Thyroid gland (tissue), 4 donors: ENCODE measurements around the gene ADARB1. TPM values are rescaled to one million over a fixed set of nuclear protein-coding genes. Genes with fewer than 3 reads are reported as not detected.
A peak's percentile ranks its signal among the peaks of the same experiment; 100 is the strongest.

Experiments used
- DNase-seq, 2 donors: peaks; one replicate each; pipeline ENCODE4 v3.0.0-alpha.2; 2019
- H3K27ac ChIP-seq, 3 donors: fragments of 200-600 bp; sonication (generic); 1 replicate in 2 of 3; 2 replicates in 1 of 3; pipeline ENCODE4 v1.5.1; 2016 to 2019; ENCODE audit warnings: mild to moderate bottlenecking in 1 of 3, moderate library complexity in 1 of 3
- H3K27me3 ChIP-seq: fragments of 200-600 bp; sonication (generic); one replicate; pipeline ENCODE4 v1.5.1; 2019
- H3K36me3 ChIP-seq, 2 donors: fragments of 200-600 bp; sonication (generic); one replicate each; pipeline ENCODE4 v1.5.1; 2016 to 2019
- H3K4me1 ChIP-seq, 2 donors: fragments of 200-600 bp; sonication (generic); one replicate each; pipeline ENCODE4 v1.5.1; 2017 to 2019
- H3K4me3 ChIP-seq, 3 donors: fragments of 200-600 bp; sonication (generic); replicated peaks in 1 of 3; 1 replicate in 2 of 3; 2 replicates in 1 of 3; pipeline ENCODE4 v1.5.1; 2016; ENCODE audit warnings: mild to moderate bottlenecking in 1 of 3
- H3K9me3 ChIP-seq: fragments of 200-600 bp; sonication (generic); one replicate; pipeline ENCODE4 v1.5.1; 2017
- CTCF ChIP-seq, 6 experiments: fragments of 200-600 bp in 3 of 6; fragments of 450-650 bp in 3 of 6; sonication (generic) in 3 of 6; IDR thresholded peaks; one replicate each; pipeline ENCODE4 v1.5.1; 2016 to 2019; ENCODE audit warnings: antibody characterized with exemption in 6 of 6, mild to moderate bottlenecking in 2 of 6, inconsistent platforms in 1 of 6, moderate library complexity in 1 of 6
- POLR2A ChIP-seq, 2 donors: fragments of 450-650 bp; IDR thresholded peaks; one replicate each; pipeline ENCODE4 v1.6.1; 2017; ENCODE audit warnings: antibody characterized with exemption in 2 of 2, mild to moderate bottlenecking in 2 of 2, moderate library complexity in 1 of 2
- WGBS, 2 donors: methylation state at CpG; one replicate each; pipeline ENCODE4 v1.1.5; 2017; 5-methylcytosine and 5-hydroxymethylcytosine counted together
- intact Hi-C: fragments of 100-400 bp; cut with DNase I; formaldehyde crosslinking; loops from one replicate; pipeline ENCODE4 v1.15.1; 2023
- total RNA-seq, 4 donors: library from RNA; depleted of rRNA; stranded (reverse); fragments of >200 nt; gene quantifications; one replicate each; pipeline ENCODE4 v1.2.3, GENCODE V29; 2016

ADARB1 gene
- total RNA-seq, 4 donors from 2014 or later: 5.0 to 20.2 (median 10.1) TPM

DNA sequence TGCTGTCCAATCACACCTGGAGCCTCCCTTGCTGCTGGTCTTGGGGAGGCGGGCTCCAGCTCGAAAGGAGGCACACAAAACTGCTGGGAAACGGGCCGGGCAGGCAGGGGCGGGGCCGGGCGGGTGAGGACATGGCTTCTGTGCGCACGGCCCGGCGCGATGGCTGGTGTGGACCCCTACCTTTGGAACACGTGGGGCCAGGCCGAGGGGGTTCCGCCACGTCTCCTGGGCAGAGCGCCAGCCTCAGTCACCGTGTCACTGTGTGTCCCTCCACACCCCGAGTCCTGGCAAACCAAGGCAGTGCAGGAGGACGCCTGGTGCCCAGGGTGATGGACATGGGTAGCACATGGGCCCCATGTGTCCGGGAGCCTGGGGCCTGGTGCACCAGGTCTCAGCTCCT, 42.0 kb upstream of the ADARB1 start:
- Histone ChIP-seq H3K4me3 (no peak overlapping the region), H3K27ac (peak overlapping the region in 1 of 3 donors; percentile 36), H3K36me3 (no peaks in the 10 kb centered on the region), H3K27me3 (no peaks in the 10 kb centered on the region), H3K4me1 (peaks cover 0 to 12% of the 10 kb centered on the region in 2 donors), H3K9me3 (no peaks in the 10 kb centered on the region)
- intact Hi-C loops: no loop called here
- TF ChIP-seq CTCF (IDR thresholded peaks at IDR 0.05) (no peak), POLR2A (IDR thresholded peaks at IDR 0.05) (no peak)
- WGBS, 2 donors: 75 to 98% methylated on average over 2 to 13 of the region's 21 CpGs
- DNase-seq: no peak

- no peak overlapping the region for H3K4me3 ChIP-seq
- H3K27me3 ChIP-seq: no peaks in the 10 kb centered on the region
- peaks cover 0 to 12% of the 10 kb centered on the region in 2 donors for H3K4me1 ChIP-seq
- no peak for TF ChIP-seq CTCF (IDR thresholded peaks at IDR 0.05)
- TF ChIP-seq POLR2A (IDR thresholded peaks at IDR 0.05): no peak
- intact Hi-C loops: no loop called here
- H3K9me3 ChIP-seq: no peaks in the 10 kb centered on the region
- H3K36me3 ChIP-seq: no peaks in the 10 kb centered on the region
- H3K27ac ChIP-seq: peak overlapping the region in 2 of 3 donors; percentile 36
- WGBS, 2 donors: 74 to 77% methylated on average over 26 to 31 of the region's 35 CpGs
- peak in 1 of 2 donors; percentile 13 for DNase-seq
These were observed 41.2 kb upstream of the ADARB1 start for GRCh38 chr21:45032977-45033710.

GRCh38 chr21:45033791-45034555, 40.4 kb upstream of the ADARB1 start:
- Histone ChIP-seq H3K4me1 (peaks cover 0 to 12% of the 10 kb centered on the region in 2 donors), H3K9me3 (no peaks in the 10 kb centered on the region), H3K4me3 (no peak overlapping the region), H3K36me3 (no peaks in the 10 kb centered on the region), H3K27me3 (no peaks in the 10 kb centered on the region), H3K27ac (peak overlapping the region in 2 of 3 donors; percentile 10 to 36)
- DNase-seq: no peak
- TF ChIP-seq CTCF (IDR thresholded peaks at IDR 0.05) (no peak), POLR2A (IDR thresholded peaks at IDR 0.05) (no peak)
- 74 to 75% methylated on average over 20 to 21 of the region's 21 CpGs for WGBS, 2 donors
- intact Hi-C loops: no loop called here

- Histone ChIP-seq H3K4me3 (no peak overlapping the region), H3K4me1 (peaks cover 0 to 12% of the 10 kb centered on the region in 2 donors), H3K9me3 (no peaks in the 10 kb centered on the region), H3K27ac (peak overlapping the region in 1 of 3 donors; percentile 10), H3K27me3 (no peaks in the 10 kb centered on the region), H3K36me3 (no peaks in the 10 kb centered on the region)
- intact Hi-C loops: no loop called here
- 84 to 91% methylated on average over 17 to 20 of the region's 23 CpGs for WGBS, 2 donors
- TF ChIP-seq CTCF (IDR thresholded peaks at IDR 0.05): no peak
- no peak for TF ChIP-seq POLR2A (IDR thresholded peaks at IDR 0.05)
- no peak for DNase-seq
These were observed 39.6 kb upstream of the ADARB1 start for GRCh38 chr21:45034556-45035476.
